GM23338 (cell line): ENCODE measurements around the gene TAGLN3. TPM values are rescaled to one million over a fixed set of nuclear protein-coding genes. Genes with fewer than 3 reads are reported as not detected.

Experiments
- ATAC-seq: fragments of 200-7000 bp; cut with Tn5 transposase; 3 replicates; pipeline ENCODE4 v1.9.1; 2020
- DNase-seq: peaks from one replicate; pipeline ENCODE4 v3.0.0-alpha.2; 2015; ENCODE audit warnings: low spot score
- H2AFZ ChIP-seq: fragments of 200-600 bp; sonication (generic); 2 replicates; pipeline ENCODE4 v1.8.0; 2016; ENCODE audit warnings: antibody characterized with exemption, mild to moderate bottlenecking, moderate library complexity
- H3F3A ChIP-seq: fragments of 200-600 bp; sonication (generic); replicated peaks from 2 replicates; pipeline ENCODE4 v1.8.0; 2017; ENCODE audit warnings: antibody characterized with exemption, mixed run types, low read depth
- H3K27ac ChIP-seq: fragments of 200-600 bp; sonication (generic); 2 replicates; pipeline ENCODE4 v1.6.1; 2016; ENCODE audit warnings: low read depth
- H3K27me3 ChIP-seq: fragments of 200-600 bp; sonication (generic); 2 replicates; pipeline ENCODE4 v1.8.0; 2016; ENCODE audit warnings: mild to moderate bottlenecking, mixed run types, moderate library complexity; ENCODE audit not compliant: insufficient read depth
- H3K36me3 ChIP-seq: fragments of 200-600 bp; sonication (generic); 2 replicates; pipeline ENCODE4 v1.8.0; 2016; ENCODE audit warnings: mild to moderate bottlenecking; ENCODE audit not compliant: insufficient read depth
- H3K4me1 ChIP-seq: fragments of 200-600 bp; sonication (generic); 2 replicates; pipeline ENCODE4 v1.8.0; 2016; ENCODE audit warnings: mild to moderate bottlenecking, moderate library complexity; ENCODE audit not compliant: insufficient read depth
- H3K4me2 ChIP-seq: fragments of 200-600 bp; sonication (generic); 2 replicates; pipeline ENCODE4 v1.7.1; 2017; ENCODE audit warnings: mixed run types
- H3K4me3 ChIP-seq: fragments of 200-600 bp; sonication (generic); 2 replicates; pipeline ENCODE4 v1.6.1; 2016; ENCODE audit warnings: mixed run types
- H3K79me2 ChIP-seq: fragments of 200-600 bp; sonication (generic); replicated peaks from 2 replicates; pipeline ENCODE4 v1.8.0; 2017; ENCODE audit warnings: mild to moderate bottlenecking; ENCODE audit not compliant: insufficient read depth
- H3K9me2 ChIP-seq: fragments of 200-600 bp; sonication (generic); 2 replicates; pipeline ENCODE4 v1.8.0; 2017; ENCODE audit not compliant: insufficient read depth
- H4K20me1 ChIP-seq: fragments of 200-600 bp; sonication (generic); replicated peaks from 2 replicates; pipeline ENCODE4 v1.8.0; 2017; ENCODE audit warnings: mild to moderate bottlenecking; ENCODE audit not compliant: insufficient read depth
- H3K27ac Mint-ChIP-seq: 2 replicates; pipeline ENCODE4 v1.8.0; 2020; ENCODE audit warnings: inconsistent platforms, mild to moderate bottlenecking, moderate library complexity, mixed read lengths
- H3K27me3 Mint-ChIP-seq: 3 replicates; pipeline ENCODE4 v1.8.0; 2022; ENCODE audit warnings: low read depth, mild to moderate bottlenecking, moderate library complexity, mixed read lengths, inconsistent platforms; ENCODE audit not compliant: insufficient read depth, poor library complexity
- H3K36me3 Mint-ChIP-seq: 3 replicates; pipeline ENCODE4 v1.8.0; 2021; ENCODE audit warnings: low read depth, mild to moderate bottlenecking, inconsistent platforms, moderate library complexity, mixed read lengths
- H3K4me1 Mint-ChIP-seq: 3 replicates; pipeline ENCODE4 v1.8.0; 2020; ENCODE audit warnings: mild to moderate bottlenecking, inconsistent platforms, mixed read lengths
- H3K4me3 Mint-ChIP-seq: 3 replicates; pipeline ENCODE4 v1.8.0; 2021; ENCODE audit warnings: moderate library complexity, mild to moderate bottlenecking, inconsistent platforms, mixed read lengths
- H3K9me3 Mint-ChIP-seq: 3 replicates; pipeline ENCODE4 v1.8.0; 2020; ENCODE audit warnings: moderate library complexity, mild to moderate bottlenecking, inconsistent platforms, mixed read lengths
- CREB1 ChIP-seq: fragments of 250-450 bp; sonication (Bioruptor Pico); IDR thresholded peaks from 2 replicates; pipeline ENCODE4 v1.5.0; 2020; ENCODE audit warnings: low read depth, mild to moderate bottlenecking, moderate library complexity
- CTCF ChIP-seq, 2 experiments: fragments of 200-600 bp in 1 of 2; sonication (generic) in 1 of 2; conservative IDR thresholded peaks; 2 replicates each; pipeline versions ENCODE4 v1.5.1 to v1.6.1; 2016 to 2017; ENCODE audit warnings: antibody characterized with exemption in 2 of 2, low read depth in 2 of 2, mild to moderate bottlenecking in 2 of 2, moderate library complexity in 1 of 2
- ETS1 ChIP-seq: IDR thresholded peaks from 2 replicates; pipeline ENCODE4 v1.6.1; 2016; ENCODE audit warnings: antibody characterized with exemption
- EZH2 ChIP-seq: fragments of 200-600 bp; sonication (generic); IDR thresholded peaks from one replicate; pipeline ENCODE4 v1.8.0; 2017; ENCODE audit warnings: antibody characterized with exemption, mild to moderate bottlenecking, low read depth; ENCODE audit not compliant: unreplicated experiment
- EZH2phosphoT487 ChIP-seq: fragments of 200-600 bp; sonication (generic); IDR thresholded peaks from one replicate; pipeline ENCODE4 v1.8.1; 2018; ENCODE audit warnings: antibody characterized with exemption; ENCODE audit not compliant: unreplicated experiment
- JUNB ChIP-seq: IDR thresholded peaks from one replicate; pipeline ENCODE4 v1.6.1; 2016; ENCODE audit warnings: antibody characterized with exemption; ENCODE audit not compliant: unreplicated experiment
- NANOG ChIP-seq: IDR thresholded peaks from 2 replicates; pipeline ENCODE4 v1.6.1; 2016; ENCODE audit warnings: antibody characterized with exemption, borderline replicate concordance
- POLR2AphosphoS5 ChIP-seq: IDR thresholded peaks from 2 replicates; pipeline ENCODE4 v1.6.1; 2016; ENCODE audit warnings: antibody characterized with exemption, low read depth
- REST ChIP-seq: IDR thresholded peaks from one replicate; pipeline ENCODE4 v1.6.1; 2018; ENCODE audit warnings: antibody characterized with exemption; ENCODE audit not compliant: unreplicated experiment
- STAT1 ChIP-seq: IDR thresholded peaks from one replicate; pipeline ENCODE4 v1.6.1; 2016; ENCODE audit warnings: antibody characterized with exemption; ENCODE audit not compliant: unreplicated experiment
- ZNF114 ChIP-seq: fragments of 250-450 bp; sonication (Bioruptor Pico); IDR thresholded peaks from 2 replicates; pipeline ENCODE4 v1.5.0; 2020; ENCODE audit warnings: mild to moderate bottlenecking, moderate library complexity
- ZNF331 ChIP-seq: fragments of 250-450 bp; sonication (Bioruptor Pico); IDR thresholded peaks from 2 replicates; pipeline ENCODE4 v1.5.0; 2020; ENCODE audit warnings: low read depth, mild to moderate bottlenecking, moderate library complexity
- polyA plus RNA-seq: library from polyadenylated mRNA; unstranded; fragments of >200 nt; fragmentation: Nextera tagmentation; extraction: Ambion mirVana; gene quantifications from 2 replicates; pipeline ENCODE4 v1.2.1, GENCODE V29; 2016
- total RNA-seq: library from RNA; depleted of rRNA; stranded (reverse); fragments of >200 nt; shearing (Covaris generic); gene quantifications from 2 replicates; pipeline ENCODE4 v1.2.3, GENCODE V29; 2014

The TAGLN3 gene
- total and polyA plus RNA-seq, 2 experiments from 2014 or later = 6.8 to 12.6 TPM

GRCh38 chr3:111980716-111981456 is 17.8 kb upstream of the TAGLN3 start:
- no peaks in the 10 kb centered on the region; the same call in 1 of the 2 replicates for H4K20me1 ChIP-seq
- H2AFZ ChIP-seq = no peak overlapping the region
- no peak overlapping the region for H3K4me3 Mint-ChIP-seq
- 0 out of 2 replicates have a peak, but pooled peaks cover 6% of the 10 kb centered on the region for H3K4me1 ChIP-seq
- DNase-seq = no peak
- H3F3A ChIP-seq = no peaks in the 10 kb centered on the region
- TF ChIP-seq CREB1 = no peak
- H3K9me2 ChIP-seq = no peaks in the 10 kb centered on the region
- no peaks in the 10 kb centered on the region for H3K36me3 ChIP-seq
- H3K79me2 ChIP-seq = peaks cover 30% of the 10 kb centered on the region
- H3K27ac Mint-ChIP-seq = no peak overlapping the region
- H3K27ac ChIP-seq = no peak overlapping the region
- no peak overlapping the region for H3K4me3 ChIP-seq
- no peak for ATAC-seq
- H3K4me2 ChIP-seq = no peak overlapping the region
- peaks cover 5% of the 10 kb centered on the region; the same call in 1 of the 3 replicates for H3K36me3 Mint-ChIP-seq
- no peaks in the 10 kb centered on the region for H3K27me3 ChIP-seq
- peaks cover 10% of the 10 kb centered on the region; the same call in 2 of the 3 replicates for H3K4me1 Mint-ChIP-seq
- peaks cover 3% of the 10 kb centered on the region for H3K27me3 Mint-ChIP-seq
- no peaks in the 10 kb centered on the region for H3K9me3 Mint-ChIP-seq

- H3K27me3 Mint-ChIP-seq = peaks cover 3% of the 10 kb centered on the region
- DNase-seq (no peak), ATAC-seq (no peak)
- no peaks in the 10 kb centered on the region for H3K9me2 ChIP-seq
- peaks cover 10% of the 10 kb centered on the region; the same call in 2 of the 3 replicates for H3K4me1 Mint-ChIP-seq
- H3K27me3 ChIP-seq = no peaks in the 10 kb centered on the region
- H3K27ac ChIP-seq = no peak overlapping the region
- H3K4me1 ChIP-seq = 0 out of 2 replicates have a peak, but pooled peaks cover 6% of the 10 kb centered on the region
- H3K4me3 Mint-ChIP-seq = no peak overlapping the region
- H3K36me3 Mint-ChIP-seq = peaks cover 10% of the 10 kb centered on the region; the same call in 1 of the 3 replicates
- H3K4me2 ChIP-seq = no peak overlapping the region
- H3K79me2 ChIP-seq = peaks cover 30% of the 10 kb centered on the region
- no peaks in the 10 kb centered on the region; the same call in 1 of the 2 replicates for H4K20me1 ChIP-seq
- H3K9me3 Mint-ChIP-seq = no peaks in the 10 kb centered on the region
- H3F3A ChIP-seq = no peaks in the 10 kb centered on the region
- no peaks in the 10 kb centered on the region for H3K36me3 ChIP-seq
- no peak overlapping the region for H3K4me3 ChIP-seq
- no peak overlapping the region for H2AFZ ChIP-seq
- no peak overlapping the region for H3K27ac Mint-ChIP-seq
- TF ChIP-seq JUNB (no peak), REST (no peak), CREB1 (no peak), ETS1 (no peak), POLR2AphosphoS5 (no peak), CTCF (conservative IDR thresholded peaks at IDR 0.05; ENCODE audit: low read depth in 2 of 2) (no peak), STAT1 (no peak), ZNF331 (CRISPR knock-in tag) (no peak), EZH2 (no peak), NANOG (no peak), EZH2phosphoT487 (no peak), ZNF114 (CRISPR knock-in tag) (no peak)
Observed at GRCh38 chr3:111981457-111981763, 17.3 kb upstream of the TAGLN3 start.
